GM23338 (cell line): Measurements from ENCODE around the gene MYLK. TPM values are rescaled to one million over a fixed set of nuclear protein-coding genes. Genes with fewer than 3 reads are reported as not detected.

ENCODE experiments used
- ATAC-seq: fragments of 200-7000 bp; cut with Tn5 transposase; 3 replicates; pipeline ENCODE4 v1.9.1; 2020
- DNase-seq: peaks from one replicate; pipeline ENCODE4 v3.0.0-alpha.2; 2015; ENCODE audit warnings: low spot score
- H2AFZ ChIP-seq: fragments of 200-600 bp; sonication (generic); 2 replicates; pipeline ENCODE4 v1.8.0; 2016; ENCODE audit warnings: antibody characterized with exemption, mild to moderate bottlenecking, moderate library complexity
- H3F3A ChIP-seq: fragments of 200-600 bp; sonication (generic); replicated peaks from 2 replicates; pipeline ENCODE4 v1.8.0; 2017; ENCODE audit warnings: antibody characterized with exemption, mixed run types, low read depth
- H3K27ac ChIP-seq: fragments of 200-600 bp; sonication (generic); 2 replicates; pipeline ENCODE4 v1.6.1; 2016; ENCODE audit warnings: low read depth
- H3K27me3 ChIP-seq: fragments of 200-600 bp; sonication (generic); 2 replicates; pipeline ENCODE4 v1.8.0; 2016; ENCODE audit warnings: mild to moderate bottlenecking, mixed run types, moderate library complexity; ENCODE audit not compliant: insufficient read depth
- H3K36me3 ChIP-seq: fragments of 200-600 bp; sonication (generic); 2 replicates; pipeline ENCODE4 v1.8.0; 2016; ENCODE audit warnings: mild to moderate bottlenecking; ENCODE audit not compliant: insufficient read depth
- H3K4me1 ChIP-seq: fragments of 200-600 bp; sonication (generic); 2 replicates; pipeline ENCODE4 v1.8.0; 2016; ENCODE audit warnings: mild to moderate bottlenecking, moderate library complexity; ENCODE audit not compliant: insufficient read depth
- H3K4me2 ChIP-seq: fragments of 200-600 bp; sonication (generic); 2 replicates; pipeline ENCODE4 v1.7.1; 2017; ENCODE audit warnings: mixed run types
- H3K4me3 ChIP-seq: fragments of 200-600 bp; sonication (generic); 2 replicates; pipeline ENCODE4 v1.6.1; 2016; ENCODE audit warnings: mixed run types
- H3K79me2 ChIP-seq: fragments of 200-600 bp; sonication (generic); replicated peaks from 2 replicates; pipeline ENCODE4 v1.8.0; 2017; ENCODE audit warnings: mild to moderate bottlenecking; ENCODE audit not compliant: insufficient read depth
- H3K9me2 ChIP-seq: fragments of 200-600 bp; sonication (generic); 2 replicates; pipeline ENCODE4 v1.8.0; 2017; ENCODE audit not compliant: insufficient read depth
- H4K20me1 ChIP-seq: fragments of 200-600 bp; sonication (generic); replicated peaks from 2 replicates; pipeline ENCODE4 v1.8.0; 2017; ENCODE audit warnings: mild to moderate bottlenecking; ENCODE audit not compliant: insufficient read depth
- H3K27ac Mint-ChIP-seq: 2 replicates; pipeline ENCODE4 v1.8.0; 2020; ENCODE audit warnings: inconsistent platforms, mild to moderate bottlenecking, moderate library complexity, mixed read lengths
- H3K27me3 Mint-ChIP-seq: 3 replicates; pipeline ENCODE4 v1.8.0; 2022; ENCODE audit warnings: low read depth, mild to moderate bottlenecking, moderate library complexity, mixed read lengths, inconsistent platforms; ENCODE audit not compliant: insufficient read depth, poor library complexity
- H3K36me3 Mint-ChIP-seq: 3 replicates; pipeline ENCODE4 v1.8.0; 2021; ENCODE audit warnings: low read depth, mild to moderate bottlenecking, inconsistent platforms, moderate library complexity, mixed read lengths
- H3K4me1 Mint-ChIP-seq: 3 replicates; pipeline ENCODE4 v1.8.0; 2020; ENCODE audit warnings: mild to moderate bottlenecking, inconsistent platforms, mixed read lengths
- H3K4me3 Mint-ChIP-seq: 3 replicates; pipeline ENCODE4 v1.8.0; 2021; ENCODE audit warnings: moderate library complexity, mild to moderate bottlenecking, inconsistent platforms, mixed read lengths
- H3K9me3 Mint-ChIP-seq: 3 replicates; pipeline ENCODE4 v1.8.0; 2020; ENCODE audit warnings: moderate library complexity, mild to moderate bottlenecking, inconsistent platforms, mixed read lengths
- EZH2phosphoT487 ChIP-seq: fragments of 200-600 bp; sonication (generic); IDR thresholded peaks from one replicate; pipeline ENCODE4 v1.8.1; 2018; ENCODE audit warnings: antibody characterized with exemption; ENCODE audit not compliant: unreplicated experiment
- NANOG ChIP-seq: IDR thresholded peaks from 2 replicates; pipeline ENCODE4 v1.6.1; 2016; ENCODE audit warnings: antibody characterized with exemption, borderline replicate concordance
- STAT1 ChIP-seq: IDR thresholded peaks from one replicate; pipeline ENCODE4 v1.6.1; 2016; ENCODE audit warnings: antibody characterized with exemption; ENCODE audit not compliant: unreplicated experiment
- polyA plus RNA-seq: library from polyadenylated mRNA; unstranded; fragments of >200 nt; fragmentation: Nextera tagmentation; extraction: Ambion mirVana; gene quantifications from 2 replicates; pipeline ENCODE4 v1.2.1, GENCODE V29; 2016
- total RNA-seq: library from RNA; depleted of rRNA; stranded (reverse); fragments of >200 nt; shearing (Covaris generic); gene quantifications from 2 replicates; pipeline ENCODE4 v1.2.3, GENCODE V29; 2014
- TF ChIP-seq, protein P1 (sequence below): IDR thresholded peaks from 2 replicates; pipeline ENCODE4 v1.6.1; 2016; ENCODE audit warnings: antibody characterized with exemption
- TF ChIP-seq, protein P2 (sequence below): IDR thresholded peaks from one replicate; pipeline ENCODE4 v1.6.1; 2018; ENCODE audit warnings: antibody characterized with exemption; ENCODE audit not compliant: unreplicated experiment

MYLK gene
- total and polyA plus RNA-seq, 2 experiments from 2014 or later = 11.5 to 17.9 TPM

DNA sequence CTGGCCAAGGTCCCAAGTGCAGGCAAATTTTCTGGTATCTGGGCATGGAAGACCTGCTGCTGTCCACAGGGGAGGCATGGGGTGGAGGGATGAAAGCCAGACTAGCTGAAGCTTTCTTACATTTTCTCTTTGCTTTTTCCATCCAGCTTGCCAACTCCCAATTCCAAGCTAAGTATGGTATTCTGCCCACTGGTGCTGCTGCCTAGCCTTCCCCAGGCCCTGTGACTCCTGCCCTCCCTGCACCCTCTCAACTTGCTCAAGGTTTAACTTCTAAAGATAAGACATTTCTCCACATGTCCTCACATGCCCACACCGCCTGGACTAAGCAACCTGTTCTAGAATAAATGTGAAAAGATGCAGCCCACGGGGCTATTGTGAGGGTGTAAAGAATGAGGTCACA lies 239.8 kb downstream of the MYLK start:
- Histone ChIP-seq H3K9me2 (no peaks in the 10 kb centered on the region), H3K4me2 (no peak overlapping the region), H3K4me3 (no peak overlapping the region), H3K79me2 (no peaks in the 10 kb centered on the region), H3K27ac (no peak overlapping the region), H3K4me1 (no peaks in the 10 kb centered on the region), H4K20me1 (no peaks in the 10 kb centered on the region; the same call in 1 of the 2 replicates), H3K27me3 (no peaks in the 10 kb centered on the region), H3K36me3 (no peaks in the 10 kb centered on the region; the same call in 1 of the 2 replicates), H3F3A (no peaks in the 10 kb centered on the region), H2AFZ (no peak overlapping the region)
- H3K36me3 Mint-ChIP-seq = peaks cover 3% of the 10 kb centered on the region; the same call in 2 of the 3 replicates
- no peaks in the 10 kb centered on the region for H3K9me3 Mint-ChIP-seq
- DNase-seq = no peak
- H3K27ac Mint-ChIP-seq = no peak overlapping the region
- no peak for ATAC-seq
- no peak overlapping the region for H3K4me3 Mint-ChIP-seq
- H3K4me1 Mint-ChIP-seq = peaks cover 14% of the 10 kb centered on the region; the same call in 2 of the 3 replicates
- H3K27me3 Mint-ChIP-seq = peaks cover 5% of the 10 kb centered on the region
- TF ChIP-seq STAT1 (no peak), NANOG (no peak)
- TF ChIP-seq, protein P1, sequence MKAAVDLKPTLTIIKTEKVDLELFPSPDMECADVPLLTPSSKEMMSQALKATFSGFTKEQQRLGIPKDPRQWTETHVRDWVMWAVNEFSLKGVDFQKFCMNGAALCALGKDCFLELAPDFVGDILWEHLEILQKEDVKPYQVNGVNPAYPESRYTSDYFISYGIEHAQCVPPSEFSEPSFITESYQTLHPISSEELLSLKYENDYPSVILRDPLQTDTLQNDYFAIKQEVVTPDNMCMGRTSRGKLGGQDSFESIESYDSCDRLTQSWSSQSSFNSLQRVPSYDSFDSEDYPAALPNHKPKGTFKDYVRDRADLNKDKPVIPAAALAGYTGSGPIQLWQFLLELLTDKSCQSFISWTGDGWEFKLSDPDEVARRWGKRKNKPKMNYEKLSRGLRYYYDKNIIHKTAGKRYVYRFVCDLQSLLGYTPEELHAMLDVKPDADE = no peak
- TF ChIP-seq, protein P2, sequence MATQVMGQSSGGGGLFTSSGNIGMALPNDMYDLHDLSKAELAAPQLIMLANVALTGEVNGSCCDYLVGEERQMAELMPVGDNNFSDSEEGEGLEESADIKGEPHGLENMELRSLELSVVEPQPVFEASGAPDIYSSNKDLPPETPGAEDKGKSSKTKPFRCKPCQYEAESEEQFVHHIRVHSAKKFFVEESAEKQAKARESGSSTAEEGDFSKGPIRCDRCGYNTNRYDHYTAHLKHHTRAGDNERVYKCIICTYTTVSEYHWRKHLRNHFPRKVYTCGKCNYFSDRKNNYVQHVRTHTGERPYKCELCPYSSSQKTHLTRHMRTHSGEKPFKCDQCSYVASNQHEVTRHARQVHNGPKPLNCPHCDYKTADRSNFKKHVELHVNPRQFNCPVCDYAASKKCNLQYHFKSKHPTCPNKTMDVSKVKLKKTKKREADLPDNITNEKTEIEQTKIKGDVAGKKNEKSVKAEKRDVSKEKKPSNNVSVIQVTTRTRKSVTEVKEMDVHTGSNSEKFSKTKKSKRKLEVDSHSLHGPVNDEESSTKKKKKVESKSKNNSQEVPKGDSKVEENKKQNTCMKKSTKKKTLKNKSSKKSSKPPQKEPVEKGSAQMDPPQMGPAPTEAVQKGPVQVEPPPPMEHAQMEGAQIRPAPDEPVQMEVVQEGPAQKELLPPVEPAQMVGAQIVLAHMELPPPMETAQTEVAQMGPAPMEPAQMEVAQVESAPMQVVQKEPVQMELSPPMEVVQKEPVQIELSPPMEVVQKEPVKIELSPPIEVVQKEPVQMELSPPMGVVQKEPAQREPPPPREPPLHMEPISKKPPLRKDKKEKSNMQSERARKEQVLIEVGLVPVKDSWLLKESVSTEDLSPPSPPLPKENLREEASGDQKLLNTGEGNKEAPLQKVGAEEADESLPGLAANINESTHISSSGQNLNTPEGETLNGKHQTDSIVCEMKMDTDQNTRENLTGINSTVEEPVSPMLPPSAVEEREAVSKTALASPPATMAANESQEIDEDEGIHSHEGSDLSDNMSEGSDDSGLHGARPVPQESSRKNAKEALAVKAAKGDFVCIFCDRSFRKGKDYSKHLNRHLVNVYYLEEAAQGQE = no peak

DNA sequence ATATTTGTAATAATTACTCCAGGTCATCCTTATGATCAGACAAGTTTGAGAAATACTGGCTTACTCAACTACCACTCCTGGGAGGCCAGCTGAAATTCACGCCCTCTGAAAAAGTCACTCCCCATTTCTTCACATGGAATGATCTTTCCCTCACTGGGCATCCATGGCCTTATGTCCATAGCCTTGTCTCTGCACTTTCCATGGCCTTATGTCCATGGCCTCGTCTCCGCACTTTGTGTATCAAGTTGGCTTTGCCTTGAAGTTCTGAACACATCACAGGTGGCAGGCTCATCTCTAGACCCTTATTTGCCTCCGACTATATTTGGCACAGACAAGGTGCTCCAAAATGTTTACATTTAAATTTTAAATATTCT lies 241.2 kb downstream of the MYLK start:
- H3K27ac Mint-ChIP-seq = no peak overlapping the region
- peaks cover 9% of the 10 kb centered on the region for H3K27me3 Mint-ChIP-seq
- H3K36me3 Mint-ChIP-seq = peaks cover 2% of the 10 kb centered on the region; the same call in 2 of the 3 replicates
- peaks cover 18% of the 10 kb centered on the region; the same call in 2 of the 3 replicates for H3K4me1 Mint-ChIP-seq
- no peaks in the 10 kb centered on the region for H3F3A ChIP-seq
- no peaks in the 10 kb centered on the region; the same call in 1 of the 2 replicates for H3K36me3 ChIP-seq
- no peaks in the 10 kb centered on the region for H3K79me2 ChIP-seq
- H3K9me2 ChIP-seq = no peaks in the 10 kb centered on the region
- no peak overlapping the region for H3K27ac ChIP-seq
- no peak for ATAC-seq
- no peaks in the 10 kb centered on the region; the same call in 1 of the 2 replicates for H4K20me1 ChIP-seq
- H3K4me3 Mint-ChIP-seq = no peak overlapping the region
- H3K4me1 ChIP-seq = no peaks in the 10 kb centered on the region
- no peak overlapping the region for H3K4me3 ChIP-seq
- H3K4me2 ChIP-seq = no peak overlapping the region
- no peaks in the 10 kb centered on the region for H3K9me3 Mint-ChIP-seq
- DNase-seq = no peak
- no peak overlapping the region for H2AFZ ChIP-seq
- no peaks in the 10 kb centered on the region for H3K27me3 ChIP-seq
- TF ChIP-seq, protein P2 = no peak
- TF ChIP-seq, protein P1 = no peak
- no peak for TF ChIP-seq EZH2phosphoT487
- no peak for TF ChIP-seq STAT1
